MM.1S (cell line): ENCODE results near the gene ZFP62.
"Not testable (repeated sequence)": the region's sequence is repeated elsewhere in the genome, so short reads cannot be mapped to it uniquely, and the experiment has no call there.

Experiments
- DNase-seq: peaks from one replicate; pipeline ENCODE4 v3.0.0-alpha.2; 2015
- H2AFZ ChIP-seq: fragments of 300-600 bp; sonication (generic); 2 replicates; pipeline ENCODE4 v1.6.0; 2016; ENCODE audit warnings: antibody characterized with exemption, low read length
- H3F3A ChIP-seq: fragments of 300-600 bp; sonication (generic); 2 replicates; pipeline ENCODE4 v1.6.1; 2016; ENCODE audit warnings: mild to moderate bottlenecking, antibody characterized with exemption, low read length, moderate library complexity, mixed read lengths; ENCODE audit not compliant: insufficient read depth
- H3K27ac ChIP-seq: fragments of 300-600 bp; sonication (generic); 2 replicates; pipeline ENCODE4 v1.5.1; 2016; ENCODE audit warnings: mild to moderate bottlenecking, low read length
- H3K27me3 ChIP-seq: fragments of 300-600 bp; sonication (generic); replicated peaks from 2 replicates; pipeline ENCODE4 v1.6.0; 2016; ENCODE audit warnings: low read length; ENCODE audit not compliant: insufficient read depth
- H3K36me3 ChIP-seq: fragments of 300-600 bp; sonication (generic); replicated peaks from 2 replicates; pipeline ENCODE4 v1.6.1; 2016; ENCODE audit warnings: mild to moderate bottlenecking, low read length, mixed read lengths; ENCODE audit not compliant: insufficient read depth
- H3K4me1 ChIP-seq: fragments of 300-600 bp; sonication (generic); 2 replicates; pipeline ENCODE4 v1.6.1; 2016; ENCODE audit warnings: low read length, mixed read lengths
- H3K4me2 ChIP-seq: fragments of 300-600 bp; sonication (generic); 2 replicates; pipeline ENCODE4 v1.6.0; 2016; ENCODE audit warnings: low read depth, low read length
- H3K4me3 ChIP-seq: fragments of 300-600 bp; sonication (generic); 2 replicates; pipeline ENCODE4 v1.5.1; 2016; ENCODE audit warnings: low read length, mixed read lengths
- H3K79me2 ChIP-seq: fragments of 300-600 bp; sonication (generic); 2 replicates; pipeline ENCODE4 v1.6.1; 2016; ENCODE audit warnings: mixed run types, low read length, mixed read lengths
- H3K9ac ChIP-seq: fragments of 300-600 bp; sonication (generic); 2 replicates; pipeline ENCODE4 v1.6.1; 2016; ENCODE audit warnings: low read length, mixed read lengths
- H3K9me2 ChIP-seq: fragments of 300-600 bp; sonication (generic); replicated peaks from 2 replicates; pipeline ENCODE4 v1.6.1; 2016; ENCODE audit warnings: mild to moderate bottlenecking, low read length, mixed read lengths; ENCODE audit not compliant: insufficient read depth
- H3K9me3 ChIP-seq: fragments of 300-600 bp; sonication (generic); replicated peaks from 2 replicates; pipeline ENCODE4 v1.6.1; 2016; ENCODE audit warnings: mild to moderate bottlenecking, low read length, mixed read lengths; ENCODE audit not compliant: insufficient read depth
- H4K20me1 ChIP-seq: fragments of 300-600 bp; sonication (generic); 2 replicates; pipeline ENCODE4 v1.6.1; 2016; ENCODE audit warnings: mild to moderate bottlenecking, low read length, moderate library complexity, mixed read lengths; ENCODE audit not compliant: insufficient read depth
- CTCF ChIP-seq: fragments of 300-600 bp; sonication (generic); IDR thresholded peaks from 2 replicates; pipeline ENCODE4 v1.5.1; 2016; ENCODE audit warnings: antibody characterized with exemption, low read length, mixed read lengths
- EZH2 ChIP-seq: fragments of 300-600 bp; sonication (generic); optimal IDR thresholded peaks from 2 replicates; pipeline ENCODE3; 2017; ENCODE audit warnings: low read depth, mild to moderate bottlenecking, antibody characterized with exemption, low read length, mixed read lengths
- EZH2phosphoT487 ChIP-seq: fragments of 300-600 bp; sonication (generic); IDR thresholded peaks from 2 replicates; pipeline ENCODE4 v1.6.1; 2018; ENCODE audit warnings: antibody characterized with exemption, low read length

Gene ZFP62

DNA sequence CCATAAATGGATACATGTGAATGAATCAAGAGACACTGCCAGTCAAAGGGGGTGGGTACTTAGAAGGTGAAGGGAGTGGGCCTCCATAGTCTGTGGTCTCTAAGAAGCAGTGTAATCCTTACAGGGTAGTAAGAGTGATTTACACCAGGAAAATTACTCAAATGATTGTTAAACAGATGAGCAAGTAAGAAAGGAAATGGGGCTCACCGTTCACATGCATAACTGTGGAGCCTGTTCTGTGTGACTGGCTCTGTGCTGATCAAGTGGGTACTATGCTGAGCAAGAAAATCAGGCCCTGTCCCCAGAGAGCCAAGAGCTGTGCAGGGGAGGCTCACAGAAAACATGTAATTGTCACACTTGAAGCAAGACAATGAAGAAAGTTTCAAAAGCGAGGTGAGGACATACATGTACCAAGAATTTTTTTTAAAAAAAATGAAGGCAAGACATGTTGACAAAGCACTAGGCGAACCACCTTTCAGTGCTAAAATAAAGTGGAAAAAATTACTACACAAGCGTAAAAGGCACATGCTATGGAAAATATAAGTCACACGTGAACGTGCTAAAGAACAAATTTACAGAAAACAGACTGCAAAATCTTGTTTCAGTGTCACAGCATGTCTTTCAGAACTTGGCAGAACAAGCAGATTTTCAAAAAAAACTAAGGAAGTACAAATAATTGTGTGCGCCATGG lies 40.4 kb upstream of the ZFP62 start:
- no peaks in the 10 kb centered on the region for H3F3A ChIP-seq
- TF ChIP-seq CTCF (no peak), EZH2 (no peak), EZH2phosphoT487 (no peak)
- DNase-seq: no peak
- no peak overlapping the region for H3K9ac ChIP-seq
- no peaks in the 10 kb centered on the region for H3K79me2 ChIP-seq
- H3K9me2 ChIP-seq: no peaks in the 10 kb centered on the region
- no peak overlapping the region for H3K4me3 ChIP-seq
- H2AFZ ChIP-seq: no peak overlapping the region
- H3K9me3 ChIP-seq: no peaks in the 10 kb centered on the region
- H3K27me3 ChIP-seq: no peaks in the 10 kb centered on the region
- H3K4me2 ChIP-seq: no peak overlapping the region
- H4K20me1 ChIP-seq: no peaks in the 10 kb centered on the region
- H3K36me3 ChIP-seq: no peaks in the 10 kb centered on the region
- no peak overlapping the region for H3K27ac ChIP-seq
- H3K4me1 ChIP-seq: no peaks in the 10 kb centered on the region

DNA sequence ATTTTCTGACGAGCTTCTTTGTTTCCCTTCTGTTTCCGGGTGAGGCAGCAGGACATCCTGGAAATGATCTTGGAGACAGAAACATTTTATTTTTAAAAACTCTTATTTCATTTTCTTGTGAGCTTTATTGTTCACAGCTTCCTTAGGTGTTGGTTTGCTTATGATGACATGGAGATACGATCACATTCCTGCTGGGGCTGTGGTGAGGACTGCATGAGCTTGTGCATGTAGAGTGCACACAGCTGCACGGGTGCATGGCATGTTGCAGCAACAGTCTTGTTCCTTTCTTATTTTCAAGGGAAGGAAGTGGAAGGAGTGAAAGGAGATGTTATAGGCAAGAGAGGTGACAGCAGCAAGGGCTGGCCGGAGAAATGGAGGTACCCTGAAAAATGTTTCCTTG lies 39.1 kb upstream of the ZFP62 start:
- no peaks in the 10 kb centered on the region for H3K9me2 ChIP-seq
- no peak overlapping the region for H2AFZ ChIP-seq
- no peaks in the 10 kb centered on the region for H3K9me3 ChIP-seq
- H3K9ac ChIP-seq: no peak overlapping the region
- DNase-seq: no peak
- H3K36me3 ChIP-seq: no peaks in the 10 kb centered on the region
- TF ChIP-seq EZH2 (no peak), EZH2phosphoT487 (no peak)
- H3K27me3 ChIP-seq: no peaks in the 10 kb centered on the region
- H3K27ac ChIP-seq: no peak overlapping the region
- H3K4me2 ChIP-seq: no peak overlapping the region
- H3F3A ChIP-seq: no peaks in the 10 kb centered on the region
- H3K79me2 ChIP-seq: no peaks in the 10 kb centered on the region
- no peak overlapping the region for H3K4me3 ChIP-seq
- H3K4me1 ChIP-seq: no peaks in the 10 kb centered on the region
- H4K20me1 ChIP-seq: no peaks in the 10 kb centered on the region

DNA sequence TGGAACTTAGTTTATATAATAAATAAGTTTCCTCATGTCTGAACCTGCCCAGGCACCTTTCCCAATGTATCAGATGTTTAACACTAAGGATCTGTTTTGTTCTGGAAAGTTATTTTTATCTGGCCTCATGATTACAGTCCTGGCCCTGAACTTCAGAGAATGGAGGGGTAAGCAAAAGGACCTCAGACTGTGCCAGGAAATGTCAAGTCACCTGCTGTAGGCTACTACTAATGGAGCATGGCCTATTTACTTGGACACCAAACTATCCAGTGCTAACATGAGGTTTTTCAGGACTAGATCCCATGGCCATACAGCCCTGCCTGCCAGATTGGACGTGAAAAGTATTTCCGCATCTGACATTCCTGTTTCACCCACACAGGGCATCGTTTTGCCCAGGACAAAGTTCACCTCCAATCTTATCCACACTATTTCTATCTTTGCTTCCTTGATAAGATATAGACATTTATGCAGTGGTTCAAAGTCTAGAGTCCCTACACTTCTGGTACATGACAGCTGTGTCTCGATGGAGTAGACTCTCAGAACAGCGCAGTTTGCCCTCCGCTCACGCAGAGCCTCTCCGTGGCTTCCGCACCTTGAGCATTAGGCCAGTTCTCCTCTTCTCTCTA lies 37.7 kb upstream of the ZFP62 start, which contains the start of gene BTNL8:
TSS of gene BTNL8 (plus strand) at position 539 of the 626 bp plus-strand sequence. CDS start 152 bp downstream, outside the sequence.
- Histone ChIP-seq H3K4me1 (no peaks in the 10 kb centered on the region), H3K9me2 (no peaks in the 10 kb centered on the region), H3K4me3 (no peak within 1 kb of the TSS), H2AFZ (no peak within 1 kb of the TSS), H3K4me2 (no peak within 1 kb of the TSS), H3K79me2 (no peaks in the 10 kb centered on the region), H4K20me1 (no peaks in the 10 kb centered on the region), H3K27me3 (no peaks in the 10 kb centered on the region), H3K27ac (no peak within 1 kb of the TSS), H3F3A (no peaks in the 10 kb centered on the region), H3K36me3 (no peaks in the 10 kb centered on the region), H3K9me3 (no peaks in the 10 kb centered on the region), H3K9ac (no peak within 1 kb of the TSS)
- TF ChIP-seq EZH2 (no peak), EZH2phosphoT487 (no peak), CTCF (no peak)
- no peak for DNase-seq

- not testable (repeated sequence) for H3K4me2 ChIP-seq, H3K4me3 ChIP-seq, H3K9me3 ChIP-seq, H3K9me2 ChIP-seq, H4K20me1 ChIP-seq, H3K4me1 ChIP-seq, H3K36me3 ChIP-seq, H3K27ac ChIP-seq, H3K9ac ChIP-seq, DNase-seq, H2AFZ ChIP-seq, H3K79me2 ChIP-seq, H3F3A ChIP-seq, H3K27me3 ChIP-seq
Measured at GRCh38 chr5:180895330-180895729, 34.3 kb upstream of the ZFP62 start.
